LNCAP (cell line): ENCODE results near the gene TBX4.

Experiments
- CTCF ChIP-seq: fragments of 450-650 bp; IDR thresholded peaks from 2 replicates; pipeline ENCODE4 v1.5.1; 2017; ENCODE audit warnings: mild to moderate bottlenecking

Gene TBX4

DNA sequence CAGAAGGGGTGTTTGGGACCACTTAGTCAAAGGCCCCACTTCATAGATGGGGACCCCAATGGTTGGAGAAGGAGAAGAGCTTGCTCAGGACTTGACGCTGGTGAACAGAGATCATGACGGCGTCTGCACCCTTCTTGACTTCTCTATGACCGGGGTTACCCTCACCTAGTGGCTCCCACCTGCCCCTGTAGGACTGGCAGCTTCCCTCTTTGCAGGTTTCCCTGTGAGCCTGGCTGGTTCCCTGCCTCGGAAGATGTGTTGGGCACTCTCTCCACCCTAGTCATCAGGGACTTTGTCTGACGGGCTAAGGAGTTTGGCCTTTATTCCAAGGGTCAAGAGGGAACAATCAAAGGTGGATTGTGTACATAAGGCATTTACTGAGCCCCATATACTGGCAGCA, 22.7 kb downstream of the TBX4 start:
- no peak for TF ChIP-seq CTCF

DNA sequence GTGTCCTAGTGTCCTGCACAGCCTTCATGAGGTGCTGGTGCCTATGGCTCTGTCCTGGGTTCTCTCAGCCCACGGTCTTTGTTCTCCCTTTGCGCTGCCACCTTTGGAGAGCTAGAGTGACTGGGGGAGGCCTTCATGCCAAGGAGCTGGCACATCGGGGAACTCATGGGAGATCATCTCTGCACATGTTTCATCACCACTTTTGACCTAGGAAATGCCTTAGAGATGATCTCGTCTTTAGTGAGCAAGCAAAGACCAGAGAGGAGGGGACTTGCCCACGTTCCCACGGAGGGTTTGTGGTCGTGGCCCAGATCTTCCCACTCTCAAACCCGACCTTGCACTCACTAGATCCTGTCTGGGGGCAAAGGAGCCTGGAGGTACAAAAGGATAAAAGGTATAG, 23.5 kb downstream of the TBX4 start:
- no peak for TF ChIP-seq CTCF

DNA sequence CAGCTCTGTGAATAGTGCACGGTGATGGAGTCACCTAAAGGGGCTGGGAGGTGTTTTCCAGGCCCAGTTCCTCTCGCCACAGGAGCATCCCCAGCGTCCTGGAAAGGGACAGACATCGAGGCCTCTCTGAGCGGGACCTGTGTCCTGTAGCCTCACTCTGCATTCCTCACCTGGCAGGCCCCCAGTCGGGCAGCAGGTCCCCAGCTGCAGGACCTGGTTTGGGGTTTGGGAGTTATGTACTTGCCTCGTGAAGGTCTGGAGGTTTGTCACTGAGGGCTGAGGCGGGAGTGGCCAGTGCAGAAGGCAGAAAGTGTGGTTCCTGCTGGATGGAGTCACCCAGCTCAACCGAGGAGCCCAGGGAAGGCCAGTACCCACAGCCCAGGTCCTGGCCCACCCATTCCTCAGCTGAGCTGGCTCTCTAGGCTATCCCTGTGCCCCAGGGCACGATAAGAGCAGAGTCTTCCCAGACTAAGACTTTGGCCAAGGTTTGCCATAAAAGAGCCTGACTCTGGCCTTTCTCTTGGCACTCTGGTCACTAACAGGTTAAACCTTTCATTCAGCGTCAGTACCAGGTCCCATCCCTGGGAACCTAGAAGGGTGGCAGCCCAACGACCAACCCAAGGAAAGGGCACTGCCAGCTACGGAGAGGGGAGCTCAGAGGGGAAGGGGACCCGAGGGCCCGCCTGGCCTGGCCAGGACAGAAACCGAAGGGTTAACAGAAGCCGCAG, 24.4 kb downstream of the TBX4 start:
- no peak for TF ChIP-seq CTCF

- no peak for TF ChIP-seq CTCF
Measured at GRCh38 chr17:61477204-61477834, 25.1 kb downstream of the TBX4 start.

DNA sequence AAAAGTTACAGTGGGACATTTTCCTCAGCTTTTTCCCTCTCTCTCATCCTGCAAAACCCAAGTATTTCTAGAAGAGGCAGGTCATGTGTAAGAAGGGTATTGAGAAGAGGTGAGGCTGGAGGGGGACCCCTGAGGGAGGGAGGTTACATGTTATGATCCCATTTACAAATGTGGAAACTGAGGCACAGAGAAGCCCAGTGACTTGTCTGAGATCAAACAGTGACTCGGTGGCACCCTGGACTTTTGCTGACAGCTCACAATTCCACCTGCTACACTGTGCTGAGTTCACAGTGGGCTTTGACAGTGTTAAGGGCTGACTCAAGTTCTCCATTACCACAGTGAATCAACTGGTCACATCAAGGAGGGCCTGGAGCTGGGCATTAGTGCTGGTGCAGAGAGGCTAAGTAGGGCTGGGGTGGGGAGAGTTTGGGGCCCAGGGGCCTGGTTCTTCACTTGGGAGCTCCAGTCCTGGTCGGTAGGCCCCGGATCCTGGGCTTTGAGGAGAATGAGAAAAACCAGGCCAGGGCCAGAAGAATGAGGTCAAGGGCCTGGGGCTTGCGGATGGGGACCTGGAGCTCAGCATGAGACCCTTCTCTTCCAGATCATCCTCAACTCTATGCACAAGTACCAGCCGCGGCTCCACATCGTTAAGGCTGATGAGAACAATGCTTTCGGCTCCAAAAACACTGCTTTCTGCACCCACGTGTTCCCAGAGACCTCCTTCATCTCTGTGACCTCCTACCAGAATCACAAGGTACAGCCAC, 26.0 kb downstream of the TBX4 start:
- TF ChIP-seq CTCF = no peak

- TF ChIP-seq CTCF = no peak
Measured at GRCh38 chr17:61478790-61479492, 26.7 kb downstream of the TBX4 start.
